K562 (cell line): ENCODE measurements around the gene SEC63. TPM values are rescaled to one million over a fixed set of nuclear protein-coding genes. Genes with fewer than 3 reads are reported as not detected.

Experiments
- ARHGAP35 ChIP-seq: fragments of 450-650 bp; IDR thresholded peaks from 2 replicates; pipeline ENCODE4 v1.6.1; 2018; ENCODE audit not compliant: partially characterized antibody
- CREB1 ChIP-seq, 2 experiments: sonication (generic) in 1 of 2; formaldehyde crosslinking in 1 of 2; IDR thresholded peaks; 2 replicates each; pipeline versions ENCODE4 v1.6.1 to v1.8.0; 2012 to 2022; ENCODE audit warnings: inconsistent platforms in 1 of 2, mild to moderate bottlenecking in 1 of 2, missing genetic modification reagents in 1 of 2, moderate library complexity in 1 of 2
- CXXC5 ChIP-seq: fragments of 250-450 bp; sonication (Bioruptor Pico); IDR thresholded peaks from 2 replicates; pipeline ENCODE4 v1.8.0; 2022; ENCODE audit warnings: inconsistent platforms, mild to moderate bottlenecking, moderate library complexity
- E2F3 ChIP-seq: fragments of 250-450 bp; sonication (Bioruptor Pico); IDR thresholded peaks from 2 replicates; pipeline ENCODE4 v1.4.0; 2020; ENCODE audit warnings: mild to moderate bottlenecking
- ESRRA ChIP-seq: fragments of 450-650 bp; IDR thresholded peaks from 2 replicates; pipeline ENCODE4 v1.6.1; 2014; ENCODE audit warnings: low read depth, mild to moderate bottlenecking, moderate library complexity, borderline replicate concordance
- HLTF ChIP-seq: fragments of 450-650 bp; IDR thresholded peaks from 2 replicates; pipeline ENCODE4 v1.6.1; 2016
- HNRNPLL ChIP-seq: fragments of 200-400 bp; formaldehyde crosslinking; IDR thresholded peaks from 2 replicates; pipeline ENCODE4 v1.6.1; 2017; ENCODE audit warnings: low read length, low read depth, mild to moderate bottlenecking; ENCODE audit not compliant: poor library complexity, severe bottlenecking
- ILK ChIP-seq: fragments of 450-650 bp; IDR thresholded peaks from 2 replicates; pipeline ENCODE4 v1.6.1; 2016; ENCODE audit warnings: missing genetic modification characterization, low read depth, mild to moderate bottlenecking, missing compliant biosample characterization, moderate library complexity, borderline replicate concordance
- KDM1A ChIP-seq, 2 experiments: fragments of 450-650 bp; IDR thresholded peaks; 2 replicates each; pipeline ENCODE4 v1.6.1; 2016; ENCODE audit warnings: mild to moderate bottlenecking in 2 of 2
- KHSRP ChIP-seq: fragments of 450-650 bp; IDR thresholded peaks from 2 replicates; pipeline ENCODE4 v1.6.1; 2017
- LARP7 ChIP-seq: fragments of 450-650 bp; IDR thresholded peaks from 2 replicates; pipeline ENCODE4 v1.6.1; 2016
- MAZ ChIP-seq, 2 experiments: fragments of 450-650 bp in 1 of 2; sonication (generic) in 1 of 2; formaldehyde crosslinking; IDR thresholded peaks in 1 of 2; conservative IDR thresholded peaks in 1 of 2; 2 replicates each; pipeline versions ENCODE4 v1.4.0 to v1.5.0; 2020; ENCODE audit warnings: mild to moderate bottlenecking in 1 of 2, missing genetic modification reagents in 1 of 2
- MCM7 ChIP-seq, 2 experiments: fragments of 450-650 bp; IDR thresholded peaks; 2 replicates each; pipeline ENCODE4 v1.6.1; 2016 to 2018
- NRF1 ChIP-seq, 2 experiments: fragments of 450-650 bp; IDR thresholded peaks in 1 of 2; conservative IDR thresholded peaks in 1 of 2; 2 replicates each; pipeline ENCODE4 v1.6.1; 2014; ENCODE audit warnings: mild to moderate bottlenecking in 2 of 2
- POLR2G ChIP-seq: fragments of 200-400 bp; formaldehyde crosslinking; IDR thresholded peaks from 2 replicates; pipeline ENCODE4 v1.6.1; 2017; ENCODE audit warnings: low read depth, mild to moderate bottlenecking, antibody characterized with exemption, low read length, moderate library complexity
- POLR3A ChIP-seq: IDR thresholded peaks from 2 replicates; pipeline ENCODE4 v1.6.1; 2011; ENCODE audit warnings: borderline replicate concordance, mild to moderate bottlenecking, moderate library complexity; ENCODE audit not compliant: insufficient read length, insufficient read depth; ENCODE audit errors: extremely low read depth
- SMAD1 ChIP-seq: fragments of 150-350 bp; IDR thresholded peaks from 2 replicates; pipeline ENCODE4 v1.6.1; 2014; ENCODE audit warnings: low read length, low read depth; ENCODE audit not compliant: partially characterized antibody
- ZFX ChIP-seq: sonication (generic); formaldehyde crosslinking; IDR thresholded peaks from 2 replicates; pipeline ENCODE4 v1.8.0; 2022; ENCODE audit warnings: mild to moderate bottlenecking, missing genetic modification reagents, moderate library complexity
- polyA plus RNA-seq, 8 experiments: library from polyadenylated mRNA; depleted of rRNA in 4 of 8; stranded (reverse) in 5 of 8; unstranded in 3 of 8; fragments of >200 nt; fragmentation: Nextera tagmentation in 2 of 8; fragmentation: Illumina TruSeq in 1 of 8; extraction: Ambion mirVana in 2 of 8; extraction: Trizol in 1 of 8; gene quantifications; 2 replicates each; pipeline versions ENCODE4 v1.2.1 to v1.2.3, GENCODE V29; 2011 to 2014; ENCODE audit warnings: inconsistent platforms in 1 of 8, missing spikeins in 1 of 8
- total RNA-seq, 7 experiments: library from RNA; depleted of rRNA in 6 of 7; stranded (reverse); fragments of >200 nt in 6 of 7; fragmentation: Illumina TruSeq in 2 of 7; extraction: Trizol in 2 of 7; gene quantifications; 2 replicates each; pipeline versions ENCODE4 v1.2.1 to v1.2.3, GENCODE V29; 2011 to 2021; ENCODE audit warnings: low replicate concordance in 1 of 7
- TF ChIP-seq, protein P1 (sequence below): sonication (generic); formaldehyde crosslinking; IDR thresholded peaks from 2 replicates; pipeline ENCODE4 v1.9.0; 2022; ENCODE audit warnings: mild to moderate bottlenecking, missing genetic modification reagents
- TF ChIP-seq, protein P2 (sequence below): fragments of 200-800 bp; sonication (Bioruptor generic); IDR thresholded peaks from 2 replicates; pipeline ENCODE4 v1.6.1; 2017; ENCODE audit warnings: missing genetic modification characterization, missing compliant biosample characterization
- TF ChIP-seq, protein P3 (sequence below), 3 experiments: fragments of 200-800 bp in 1 of 3; fragments of 250-450 bp in 1 of 3; fragments of 450-650 bp in 1 of 3; sonication (Bioruptor Pico) in 1 of 3; sonication (Bioruptor generic) in 1 of 3; formaldehyde crosslinking in 1 of 3; IDR thresholded peaks; 2 replicates each; pipeline versions ENCODE4 v1.6.1 to v1.8.0; 2016 to 2022; ENCODE audit warnings: mild to moderate bottlenecking in 2 of 3, missing genetic modification characterization in 2 of 3, missing compliant biosample characterization in 1 of 3, moderate library complexity in 1 of 3
- TF ChIP-seq, protein P4 (sequence below): sonication (generic); formaldehyde crosslinking; IDR thresholded peaks from 2 replicates; pipeline ENCODE4 v1.8.0; 2022; ENCODE audit warnings: mild to moderate bottlenecking, missing genetic modification reagents

The SEC63 gene
- total and polyA plus RNA-seq, 9 of the 15 experiments (the other 6 are each of a cell fraction or from before 2014, with no cell fraction given), result 13.8 to 74.6 (median 28.4) TPM

DNA sequence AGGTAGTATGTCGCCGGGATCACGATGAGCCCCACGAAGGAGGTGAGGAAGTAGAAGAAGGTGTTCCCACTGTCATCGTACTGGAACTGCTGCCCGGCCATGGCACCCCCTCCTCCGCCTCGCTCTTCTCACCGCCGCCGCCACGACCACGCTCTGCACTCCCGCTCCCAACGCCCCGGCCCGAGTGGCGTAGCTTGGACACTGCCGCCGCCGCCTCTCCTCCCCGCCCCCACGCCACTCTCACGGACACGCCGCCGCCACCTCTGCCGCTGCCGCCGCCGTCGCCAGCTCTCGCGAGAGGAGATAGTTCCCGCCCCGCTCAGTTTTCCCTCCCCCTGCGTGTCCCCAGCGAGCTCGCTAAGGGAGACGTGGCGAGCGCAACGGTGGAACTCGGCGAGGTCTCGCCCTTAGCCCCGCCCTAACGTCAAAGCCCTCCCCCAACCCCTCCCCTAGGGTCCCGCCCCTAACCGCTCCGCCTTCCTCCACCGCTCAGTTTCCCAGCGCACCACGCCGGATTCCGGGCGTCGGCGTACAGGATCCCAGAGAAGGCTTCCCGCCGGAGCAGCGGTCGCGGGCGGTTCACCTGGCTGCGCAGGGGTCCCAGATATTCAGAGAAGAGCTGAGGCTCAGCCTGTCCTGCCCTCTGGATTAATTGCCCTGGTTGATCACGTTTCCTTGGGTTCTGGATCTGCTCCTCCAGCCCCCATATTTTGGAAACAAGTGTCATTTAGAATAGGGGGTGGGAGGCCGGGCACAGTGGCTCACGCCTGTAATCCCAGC, at the start of gene SEC63 (continued):
- TF ChIP-seq ILK (no peak), ESRRA (no peak), ARHGAP35 (peak; percentile 89), KDM1A (IDR thresholded peaks at IDR 0.05) (no peak), CREB1 (IDR thresholded peaks at IDR 0.05) (no peak; the same call in 1 of the 2 replicates), CREB1 (CRISPR knock-in tag; IDR thresholded peaks at IDR 0.05) (peak; percentile 64), MAZ (CRISPR knock-in tag; conservative IDR thresholded peaks at IDR 0.05 in 1 of 2, IDR thresholded peaks at IDR 0.05 in 1 of 2) (peak; percentile 40 to 69; a peak in 3 of 4 replicates), HNRNPLL (peak; percentile 72), POLR3A (no peak), SMAD1 (no peak), NRF1 (conservative IDR thresholded peaks at IDR 0.05 in 1 of 2, IDR thresholded peaks at IDR 0.05 in 1 of 2) (peak; percentile 81 to 83), LARP7 (peak; percentile 15; the same call in 1 of the 2 replicates), CXXC5 (CRISPR knock-in tag) (peak; percentile 79; the same call in 1 of the 2 replicates), HLTF (peak; percentile 51; the same call in 1 of the 2 replicates), MCM7 (IDR thresholded peaks at IDR 0.05) (no peak), E2F3 (CRISPR knock-in tag) (0 out of 2 replicates have a peak, but pooled peaks have one; percentile 19), KHSRP (no peak), POLR2G (peak; percentile 97), ZFX (CRISPR knock-in tag) (peak; percentile 87)
- TF ChIP-seq, protein P1, sequence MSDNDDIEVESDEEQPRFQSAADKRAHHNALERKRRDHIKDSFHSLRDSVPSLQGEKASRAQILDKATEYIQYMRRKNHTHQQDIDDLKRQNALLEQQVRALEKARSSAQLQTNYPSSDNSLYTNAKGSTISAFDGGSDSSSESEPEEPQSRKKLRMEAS (CRISPR knock-in tag), result peak; percentile 64; the same call in 1 of the 2 replicates
- TF ChIP-seq, protein P2, sequence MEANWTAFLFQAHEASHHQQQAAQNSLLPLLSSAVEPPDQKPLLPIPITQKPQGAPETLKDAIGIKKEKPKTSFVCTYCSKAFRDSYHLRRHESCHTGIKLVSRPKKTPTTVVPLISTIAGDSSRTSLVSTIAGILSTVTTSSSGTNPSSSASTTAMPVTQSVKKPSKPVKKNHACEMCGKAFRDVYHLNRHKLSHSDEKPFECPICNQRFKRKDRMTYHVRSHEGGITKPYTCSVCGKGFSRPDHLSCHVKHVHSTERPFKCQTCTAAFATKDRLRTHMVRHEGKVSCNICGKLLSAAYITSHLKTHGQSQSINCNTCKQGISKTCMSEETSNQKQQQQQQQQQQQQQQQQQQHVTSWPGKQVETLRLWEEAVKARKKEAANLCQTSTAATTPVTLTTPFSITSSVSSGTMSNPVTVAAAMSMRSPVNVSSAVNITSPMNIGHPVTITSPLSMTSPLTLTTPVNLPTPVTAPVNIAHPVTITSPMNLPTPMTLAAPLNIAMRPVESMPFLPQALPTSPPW (CRISPR knock-in tag), result peak; percentile 77
- TF ChIP-seq, protein P3, sequence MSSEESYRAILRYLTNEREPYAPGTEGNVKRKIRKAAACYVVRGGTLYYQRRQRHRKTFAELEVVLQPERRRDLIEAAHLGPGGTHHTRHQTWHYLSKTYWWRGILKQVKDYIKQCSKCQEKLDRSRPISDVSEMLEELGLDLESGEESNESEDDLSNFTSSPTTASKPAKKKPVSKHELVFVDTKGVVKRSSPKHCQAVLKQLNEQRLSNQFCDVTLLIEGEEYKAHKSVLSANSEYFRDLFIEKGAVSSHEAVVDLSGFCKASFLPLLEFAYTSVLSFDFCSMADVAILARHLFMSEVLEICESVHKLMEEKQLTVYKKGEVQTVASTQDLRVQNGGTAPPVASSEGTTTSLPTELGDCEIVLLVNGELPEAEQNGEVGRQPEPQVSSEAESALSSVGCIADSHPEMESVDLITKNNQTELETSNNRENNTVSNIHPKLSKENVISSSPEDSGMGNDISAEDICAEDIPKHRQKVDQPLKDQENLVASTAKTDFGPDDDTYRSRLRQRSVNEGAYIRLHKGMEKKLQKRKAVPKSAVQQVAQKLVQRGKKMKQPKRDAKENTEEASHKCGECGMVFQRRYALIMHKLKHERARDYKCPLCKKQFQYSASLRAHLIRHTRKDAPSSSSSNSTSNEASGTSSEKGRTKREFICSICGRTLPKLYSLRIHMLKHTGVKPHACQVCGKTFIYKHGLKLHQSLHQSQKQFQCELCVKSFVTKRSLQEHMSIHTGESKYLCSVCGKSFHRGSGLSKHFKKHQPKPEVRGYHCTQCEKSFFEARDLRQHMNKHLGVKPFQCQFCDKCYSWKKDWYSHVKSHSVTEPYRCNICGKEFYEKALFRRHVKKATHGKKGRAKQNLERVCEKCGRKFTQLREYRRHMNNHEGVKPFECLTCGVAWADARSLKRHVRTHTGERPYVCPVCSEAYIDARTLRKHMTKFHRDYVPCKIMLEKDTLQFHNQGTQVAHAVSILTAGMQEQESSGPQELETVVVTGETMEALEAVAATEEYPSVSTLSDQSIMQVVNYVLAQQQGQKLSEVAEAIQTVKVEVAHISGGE (CRISPR knock-in tag; IDR thresholded peaks at IDR 0.05), result peak in 1 of 3 experiments; percentile 74; a peak in 1 of 6 replicates
- TF ChIP-seq, protein P4, sequence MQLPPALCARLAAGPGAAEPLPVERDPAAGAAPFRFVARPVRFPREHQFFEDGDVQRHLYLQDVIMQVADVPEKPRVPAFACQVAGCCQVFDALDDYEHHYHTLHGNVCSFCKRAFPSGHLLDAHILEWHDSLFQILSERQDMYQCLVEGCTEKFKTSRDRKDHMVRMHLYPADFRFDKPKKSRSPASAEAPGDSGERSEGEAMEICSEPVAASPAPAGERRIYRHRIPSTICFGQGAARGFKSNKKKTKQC (CRISPR knock-in tag), result peak; percentile 57; the same call in 1 of the 2 replicates
